Right hindlimb (tissue), 1 donor: ENCODE data around the gene RHOG.
"Not testable (repeated sequence)": the region's sequence is repeated elsewhere in the genome, so short reads cannot be mapped to it uniquely, and the experiment has no call there.

Source experiments
- DNase-seq: peaks from one replicate; pipeline ENCODE4 v3.0.0-alpha.2; 2018

RHOG gene

DNA sequence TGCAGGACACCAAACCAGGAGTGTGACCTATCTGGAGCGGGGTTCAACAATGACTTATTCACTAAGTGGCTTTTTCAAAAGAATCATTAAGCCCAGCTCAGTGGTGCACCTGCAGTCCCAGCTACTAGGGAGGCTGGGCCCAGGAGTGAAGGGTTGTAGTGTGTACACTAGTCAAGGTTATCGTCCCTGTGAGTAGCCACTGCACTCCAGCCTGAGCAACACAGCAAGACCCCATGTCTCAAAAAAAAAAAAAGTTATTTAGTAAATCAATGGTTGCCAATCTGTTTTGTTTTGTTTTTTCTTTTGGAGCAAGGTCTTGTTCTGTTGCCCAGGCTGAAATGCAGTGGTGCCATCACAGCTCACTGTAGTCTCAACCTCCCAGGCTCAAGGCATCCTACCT, 7.9 kb downstream of the RHOG start:
- DNase-seq: no peak

DNA sequence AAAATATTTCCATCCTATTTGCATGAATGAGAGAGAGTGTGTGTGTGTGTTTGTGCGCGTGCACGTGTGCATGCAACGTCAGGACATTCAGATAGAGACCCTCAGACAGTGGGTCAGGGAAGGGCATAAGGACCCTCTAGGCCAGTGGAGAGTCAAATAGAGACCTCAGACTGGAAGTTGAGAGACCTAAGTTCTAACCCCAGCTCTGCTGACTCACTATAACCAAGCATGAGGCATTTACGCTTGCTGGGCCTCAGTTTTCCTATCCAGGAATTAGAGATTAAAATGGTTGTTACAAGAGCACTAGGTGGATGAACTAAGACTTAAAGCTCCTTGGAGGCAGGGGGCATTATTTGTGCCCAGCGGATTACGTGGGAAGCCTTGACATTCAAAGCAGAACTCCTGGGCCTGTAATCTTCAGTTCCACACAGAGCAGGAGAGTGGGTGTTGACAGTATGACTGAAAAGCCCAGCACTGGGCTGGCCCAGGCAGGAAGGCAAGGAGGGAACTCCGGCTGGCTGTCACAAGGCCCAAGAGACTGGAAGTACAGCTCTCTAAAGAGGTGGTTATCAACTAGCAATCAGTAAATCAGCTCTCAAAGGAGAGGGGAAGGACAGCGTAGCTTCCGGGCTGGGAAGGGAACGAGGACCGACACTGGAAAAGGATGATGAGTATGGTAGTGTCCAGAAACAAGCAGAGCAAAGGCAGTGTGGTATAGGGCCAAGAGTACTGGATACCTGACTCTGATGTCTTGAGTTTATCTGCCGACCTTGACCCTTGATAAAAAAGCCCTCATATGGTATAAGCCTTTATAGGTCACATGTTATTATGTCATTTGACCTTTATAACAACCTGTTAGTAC, 9.2 kb downstream of the RHOG start:
- no peak for DNase-seq

DNA sequence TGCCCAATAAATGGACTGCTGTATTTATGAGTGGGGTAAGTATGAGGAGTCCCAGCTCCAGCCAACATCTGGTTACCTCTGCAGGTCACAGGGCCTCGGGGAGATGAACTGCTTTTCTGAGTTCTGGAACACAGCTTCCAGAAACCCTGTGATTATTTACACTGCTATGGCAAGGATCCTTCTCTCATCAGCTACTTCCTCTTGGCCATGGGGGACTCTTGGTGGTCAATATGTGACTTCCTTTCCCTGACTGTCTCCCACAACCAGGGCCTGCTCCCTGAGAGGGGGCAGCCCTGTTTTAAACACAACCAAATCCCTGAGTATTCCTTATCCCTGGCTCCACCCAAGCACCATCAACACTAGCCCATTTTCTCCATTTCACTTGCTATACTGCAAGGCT, 10.0 kb downstream of the RHOG start:
- no peak for DNase-seq

DNA sequence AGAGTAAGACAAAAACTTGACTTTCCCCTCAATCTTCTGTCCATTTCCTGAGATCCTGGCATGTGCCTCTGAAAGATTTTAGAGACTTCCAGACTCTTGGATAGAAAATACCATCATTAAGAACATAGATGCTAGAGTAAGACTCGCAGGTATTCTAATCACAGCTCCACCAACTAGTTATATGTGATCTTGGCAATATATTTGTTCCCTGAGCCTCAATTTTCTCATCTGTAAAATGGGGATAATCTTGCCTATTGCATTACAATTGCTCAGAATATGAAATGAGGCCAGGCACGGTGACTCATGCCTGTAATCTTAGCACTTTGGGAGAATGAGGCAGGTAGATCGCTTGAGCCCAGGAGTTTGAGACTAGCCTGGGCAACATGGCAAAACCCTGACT, 10.7 kb downstream of the RHOG start:
- DNase-seq: no peak

DNA sequence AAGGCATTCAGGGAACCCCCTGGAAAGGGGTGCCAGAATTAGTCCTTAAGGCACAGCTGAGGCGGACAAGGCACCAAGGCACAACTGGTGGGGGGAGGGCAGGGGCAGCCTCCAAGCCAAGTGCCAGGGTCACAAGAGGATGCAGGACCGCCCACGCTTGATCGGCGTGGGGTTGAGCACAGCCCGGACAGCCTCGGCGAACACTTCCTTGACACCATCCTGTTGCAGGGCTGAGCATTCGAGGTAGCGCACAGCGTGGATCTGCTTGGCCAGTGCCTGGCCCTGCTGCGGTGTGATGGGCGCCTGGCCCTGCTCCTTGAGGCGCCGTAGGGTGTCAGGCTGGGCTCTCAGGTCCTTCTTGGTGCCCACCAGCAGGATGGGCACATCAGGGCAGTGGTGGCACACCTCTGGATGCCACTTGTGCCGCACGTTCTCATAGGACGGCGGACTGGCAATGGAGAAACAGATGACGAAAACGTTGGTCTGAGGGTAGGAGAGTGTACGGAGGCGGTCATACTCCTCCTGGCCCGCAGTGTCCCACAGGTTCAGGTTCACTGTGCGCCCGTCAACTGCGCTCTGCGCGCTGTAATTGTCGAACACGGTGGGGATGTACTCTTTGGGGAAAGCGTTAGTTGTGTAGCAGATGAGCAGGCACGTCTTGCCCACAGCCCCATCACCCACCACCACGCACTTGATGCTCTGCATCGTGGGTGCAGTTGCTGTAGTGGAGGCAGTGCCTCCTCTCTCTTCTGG, 13.1 kb downstream of the RHOG start:
- DNase-seq: no peak

DNA sequence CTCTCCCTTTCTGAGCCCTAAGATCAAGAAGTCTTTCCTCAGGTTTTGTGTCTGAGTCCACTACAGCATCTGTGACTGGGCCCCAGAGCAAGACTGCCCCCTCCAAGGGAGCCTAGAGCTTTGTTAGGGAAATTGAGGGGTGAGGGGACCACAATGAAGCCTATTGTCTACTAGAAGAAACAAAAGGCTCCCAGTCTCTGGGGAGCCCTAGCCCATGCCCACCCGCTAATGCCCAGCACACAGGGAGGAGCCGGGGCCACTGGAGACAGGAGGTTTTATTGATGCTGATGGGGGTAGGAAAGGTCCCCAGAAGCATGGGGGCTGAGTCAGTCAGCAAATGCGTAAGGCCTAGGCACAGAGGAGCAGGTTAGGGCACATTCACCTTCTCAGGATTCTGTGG, 14.0 kb downstream of the RHOG start:
- no peak for DNase-seq

DNA sequence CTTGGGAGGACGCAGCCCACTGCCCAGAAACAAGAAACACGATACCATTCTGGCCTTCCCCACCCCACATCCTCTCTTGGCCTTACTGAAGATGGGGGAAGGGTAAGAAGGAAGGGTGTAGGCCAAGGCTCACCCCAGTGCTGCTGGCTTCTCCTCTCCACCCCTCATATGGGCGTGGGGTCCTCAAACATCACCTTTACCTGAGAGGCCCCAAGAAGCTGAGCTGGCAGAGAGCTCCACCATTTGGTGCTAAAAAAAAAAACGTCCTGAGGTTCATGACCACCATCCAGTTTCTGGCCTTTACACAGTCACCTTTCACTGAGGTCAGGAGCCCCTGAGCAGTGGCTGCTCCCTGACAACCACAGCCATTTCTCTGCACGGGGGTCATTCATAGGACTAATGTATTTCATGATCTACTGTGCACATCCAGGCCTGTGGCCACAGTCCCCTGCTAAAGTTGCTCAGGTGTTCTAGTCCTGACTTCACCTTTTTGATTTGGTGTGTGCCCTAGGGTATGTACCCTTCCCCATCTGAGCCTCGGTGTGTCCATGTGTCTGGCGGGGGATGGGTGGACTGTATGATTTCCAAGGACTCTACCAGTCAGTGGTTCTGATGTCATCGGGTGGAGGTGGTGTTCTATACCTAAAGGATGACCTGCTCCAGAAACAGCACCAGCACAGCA, 15.1 kb downstream of the RHOG start:
- no peak for DNase-seq

DNA sequence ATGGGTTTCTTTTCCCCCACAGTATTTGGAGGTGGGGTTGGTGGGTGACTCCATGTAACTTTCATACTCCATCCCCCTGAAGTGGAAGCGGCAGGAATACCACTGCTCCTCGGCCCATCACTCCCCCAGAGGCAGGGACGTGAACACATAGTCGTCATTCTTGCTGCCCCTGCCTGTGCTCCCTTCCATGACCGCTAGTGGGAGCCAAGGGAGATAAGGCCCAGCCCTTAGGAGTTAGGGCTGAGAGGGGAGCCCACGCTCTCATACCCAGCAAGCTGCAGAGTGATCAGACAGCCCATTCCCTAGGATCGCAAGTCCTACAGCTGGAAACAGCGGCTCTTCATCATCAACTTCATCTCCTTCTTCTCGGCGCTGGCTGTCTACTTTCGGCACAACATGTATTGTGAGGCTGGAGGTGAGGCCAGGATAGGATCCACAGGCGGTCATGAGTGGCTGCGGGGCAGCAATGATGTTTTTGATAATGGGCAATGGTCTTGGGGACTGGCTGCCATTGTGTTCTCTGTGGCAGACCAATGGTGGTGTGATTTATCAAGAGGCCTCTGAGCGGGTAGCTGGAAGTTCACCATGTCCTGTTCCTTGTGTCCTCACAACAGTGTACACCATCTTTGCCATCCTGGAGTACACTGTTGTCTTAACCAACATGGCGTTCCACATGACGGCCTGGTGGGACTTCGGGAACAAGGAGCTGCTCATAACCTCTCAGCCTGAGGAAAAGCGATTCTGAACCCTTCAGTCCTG, 15.9 kb downstream of the RHOG start:
- no peak for DNase-seq

DNA sequence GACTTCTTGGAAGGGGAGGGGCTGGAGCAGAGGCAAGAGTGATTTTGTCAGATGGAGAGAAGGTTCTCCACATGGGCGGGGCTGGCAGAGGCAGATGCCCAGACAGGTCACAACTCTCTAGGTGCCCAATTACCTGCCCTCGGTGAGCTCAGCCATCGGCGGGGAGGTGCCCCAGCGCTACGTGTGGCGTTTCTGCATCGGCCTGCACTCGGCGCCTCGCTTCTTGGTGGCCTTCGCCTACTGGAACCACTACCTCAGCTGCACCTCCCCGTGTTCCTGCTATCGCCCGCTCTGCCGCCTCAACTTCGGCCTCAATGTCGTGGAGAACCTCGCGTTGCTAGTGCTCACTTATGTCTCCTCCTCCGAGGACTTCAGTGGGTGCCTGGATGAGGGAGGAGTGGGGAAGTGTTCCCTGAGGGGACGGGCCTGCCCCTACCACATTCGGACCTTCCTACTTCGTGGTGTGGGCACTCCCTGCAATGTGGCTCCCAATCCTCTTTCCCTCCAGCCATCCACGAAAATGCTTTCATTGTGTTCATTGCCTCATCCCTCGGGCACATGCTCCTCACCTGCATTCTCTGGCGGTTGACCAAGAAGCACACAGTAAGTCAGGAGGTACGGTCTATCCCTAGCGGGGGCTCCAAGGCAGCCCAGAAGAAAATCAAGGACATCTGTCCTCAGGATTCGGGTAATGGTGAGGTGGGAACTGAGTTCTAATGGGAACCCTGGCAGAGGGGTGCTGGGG, 16.8 kb downstream of the RHOG start:
- no peak for DNase-seq

DNA sequence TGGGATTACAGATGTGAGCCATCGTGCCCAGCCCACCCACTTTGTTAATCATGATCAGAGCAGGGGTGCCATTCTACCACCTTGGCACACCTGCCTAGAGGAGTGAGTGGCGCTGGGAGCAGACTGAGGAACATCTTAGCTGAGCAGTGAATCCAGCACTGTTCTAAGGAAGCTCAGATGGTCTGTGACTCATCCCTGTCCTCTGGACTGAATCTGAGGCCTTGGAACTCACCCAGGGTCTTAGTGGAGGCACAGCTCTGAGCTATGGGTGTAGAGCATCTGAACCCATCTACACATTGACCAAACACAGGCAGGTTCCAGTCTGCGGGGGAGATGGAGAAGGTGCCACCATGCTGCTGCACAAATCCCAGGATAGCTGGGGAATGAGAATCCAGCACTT, 17.5 kb downstream of the RHOG start:
- DNase-seq: no peak

DNA sequence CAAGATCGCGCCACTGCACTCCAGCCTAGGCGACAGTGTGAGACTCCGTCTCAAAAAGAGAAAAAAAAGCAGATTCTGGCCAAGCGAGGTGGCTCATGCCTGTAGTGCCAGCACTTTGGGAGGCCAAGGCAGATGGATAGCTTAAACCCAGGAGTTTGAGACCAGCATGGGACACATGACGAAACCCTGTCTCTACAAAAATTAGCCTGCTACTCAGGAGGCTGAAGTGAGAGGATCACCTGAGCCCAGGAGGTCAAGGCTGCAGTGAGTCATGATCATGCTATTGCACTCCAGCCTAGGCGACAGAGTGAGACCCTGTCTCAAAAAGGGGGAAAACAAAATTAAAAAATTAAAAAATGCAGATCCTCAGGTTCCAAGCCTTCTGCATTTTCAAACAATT, 18.4 kb downstream of the RHOG start:
- no peak for DNase-seq

DNA sequence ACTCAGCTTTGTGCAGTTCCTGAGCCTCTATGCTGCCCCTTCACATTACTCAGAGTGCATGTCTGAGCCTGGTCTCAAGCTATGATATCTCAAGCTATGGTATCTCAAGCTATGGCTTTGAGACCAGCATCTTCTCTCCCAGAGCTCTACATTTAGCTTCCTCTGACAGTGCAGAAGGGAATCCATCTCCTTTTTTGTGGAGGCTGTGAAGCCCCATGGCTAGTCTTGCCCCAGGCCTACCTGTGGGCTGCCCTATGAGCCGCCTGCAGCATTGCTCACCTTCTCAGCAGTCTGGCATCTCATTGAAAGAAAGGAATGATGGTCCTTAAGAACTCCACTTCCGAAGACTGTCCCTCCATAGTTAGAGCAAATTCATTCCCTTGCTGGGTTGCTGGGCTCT, 19.8 kb downstream of the RHOG start:
- no peak for DNase-seq

DNA sequence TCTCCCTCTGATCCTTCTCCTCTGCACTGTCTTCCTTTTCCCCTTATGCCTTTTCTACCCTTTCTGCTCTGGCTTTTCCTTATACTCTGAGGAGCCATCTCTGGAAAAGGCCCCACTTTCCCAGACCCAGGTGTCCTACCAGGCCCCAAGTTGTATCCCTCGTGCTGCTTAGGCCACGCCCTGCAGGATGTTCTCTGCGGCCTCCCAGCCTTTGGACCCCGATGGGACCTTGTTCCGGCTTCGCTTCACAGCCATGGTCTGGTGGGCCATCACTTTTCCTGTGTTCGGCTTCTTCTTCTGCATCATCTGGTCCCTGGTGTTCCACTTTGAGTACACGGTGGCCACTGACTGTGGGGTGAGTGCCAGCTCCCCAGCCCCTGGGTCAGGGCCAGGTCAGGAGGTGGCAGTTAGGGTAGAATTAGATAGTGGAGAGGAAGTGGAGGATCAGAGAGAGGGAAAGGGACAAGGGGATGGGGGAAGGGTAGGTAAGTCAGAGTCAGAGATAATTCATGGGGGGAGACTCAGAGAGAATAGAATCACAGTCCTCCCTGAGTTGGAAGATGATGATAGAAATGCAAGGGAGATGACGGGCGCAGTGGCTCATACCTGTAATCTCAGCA, 23.5 kb downstream of the RHOG start:
- DNase-seq: no peak

DNA sequence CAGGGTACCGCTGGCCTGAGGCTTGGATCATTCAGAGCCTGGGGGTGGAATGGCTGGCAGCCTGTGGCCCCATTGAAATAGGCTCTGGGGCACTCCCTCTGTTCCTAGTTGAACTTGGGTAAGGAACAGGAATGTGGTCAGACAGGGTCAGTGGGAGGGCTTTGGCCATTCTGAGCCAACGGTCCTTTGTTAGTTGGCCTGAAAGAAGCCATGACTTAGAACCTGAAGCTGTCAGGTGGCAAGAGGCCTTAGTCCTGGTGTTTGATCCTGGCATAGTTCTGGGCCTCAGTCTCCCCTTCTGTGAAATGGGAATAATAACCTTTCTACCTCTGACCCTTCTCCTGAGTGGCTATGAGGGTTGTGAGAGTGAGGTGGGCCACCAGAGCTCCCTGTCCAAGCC, 24.1 kb downstream of the RHOG start:
- DNase-seq: no peak

DNA sequence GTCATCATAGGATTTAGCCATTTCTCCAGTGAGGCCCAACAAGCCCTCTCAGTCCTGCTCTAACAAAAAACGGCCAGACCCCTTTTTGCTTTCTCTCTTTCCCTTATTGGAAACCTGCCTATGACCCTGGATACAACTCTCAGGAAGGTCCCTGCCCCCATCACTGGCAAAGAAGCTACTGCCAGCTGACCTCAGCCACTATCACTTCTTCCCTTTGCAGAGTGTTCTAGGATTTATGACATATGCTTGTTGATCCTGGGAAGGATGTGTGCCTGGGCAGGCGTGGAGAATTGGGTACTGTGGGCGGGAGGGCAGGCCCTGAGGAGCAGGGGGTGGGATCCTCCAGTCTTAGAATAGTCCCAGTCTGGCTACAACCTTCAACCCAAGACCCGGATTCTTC, 24.9 kb downstream of the RHOG start:
- no peak for DNase-seq

DNA sequence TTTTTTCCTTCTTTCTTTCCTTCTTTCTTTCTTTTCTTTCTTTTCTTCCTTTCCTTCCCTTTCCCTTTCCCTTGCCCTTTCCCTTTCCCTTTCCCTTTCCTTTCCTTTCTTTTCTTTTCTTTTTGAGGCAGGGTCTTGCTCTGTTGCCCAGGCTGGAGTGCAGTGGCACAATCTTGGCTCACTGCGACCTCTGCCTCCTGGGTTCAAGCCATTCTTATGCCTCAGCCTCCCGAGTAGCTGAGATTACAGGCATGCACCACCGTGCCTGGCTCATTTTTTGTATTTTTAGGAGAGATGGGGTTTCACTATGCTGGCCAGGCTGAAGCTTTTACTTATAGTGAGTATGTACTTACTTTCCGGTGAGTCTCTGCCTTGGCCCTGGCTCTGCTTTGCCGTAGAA, 25.9 kb downstream of the RHOG start:
- not testable (repeated sequence) for DNase-seq

DNA sequence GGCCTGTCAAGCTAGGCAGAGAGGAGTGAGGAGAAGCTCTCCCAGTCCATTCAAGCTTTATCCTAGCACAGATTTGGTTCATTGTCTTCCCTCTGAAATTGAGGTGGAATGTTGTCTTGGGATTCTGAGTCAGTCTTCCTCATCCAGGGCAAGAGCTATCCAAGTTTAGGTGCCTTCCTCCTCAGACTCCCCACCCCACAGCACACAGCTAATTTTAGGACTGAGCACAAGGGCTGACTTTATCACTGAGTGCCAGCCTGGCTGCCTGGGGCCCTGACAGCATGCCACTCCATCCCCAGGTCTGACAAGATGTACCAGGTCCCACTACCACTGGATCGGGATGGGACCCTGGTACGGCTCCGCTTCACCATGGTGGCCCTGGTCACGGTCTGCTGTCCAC, 29.8 kb downstream of the RHOG start:
- no peak for DNase-seq

DNA sequence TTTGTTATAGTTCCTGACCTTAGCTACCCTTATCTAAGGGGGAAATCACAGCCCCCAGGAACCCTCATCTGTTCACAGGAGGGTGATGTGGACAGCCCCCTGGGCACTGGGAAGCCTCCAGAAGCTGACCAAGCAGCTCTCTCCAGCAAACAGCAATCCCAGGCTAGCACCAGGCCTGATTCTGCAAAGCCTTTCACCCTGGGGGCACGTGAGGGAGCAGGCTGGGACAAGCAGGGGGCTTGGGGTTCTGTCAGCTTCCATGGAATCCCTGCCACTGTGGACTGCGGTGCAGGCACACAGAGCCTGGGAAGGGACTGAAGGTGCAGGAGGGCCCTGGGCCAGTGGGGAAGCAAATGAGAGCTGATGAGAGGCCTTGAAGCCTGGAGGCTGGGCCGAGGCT, 30.3 kb downstream of the RHOG start:
- DNase-seq: no peak

DNA sequence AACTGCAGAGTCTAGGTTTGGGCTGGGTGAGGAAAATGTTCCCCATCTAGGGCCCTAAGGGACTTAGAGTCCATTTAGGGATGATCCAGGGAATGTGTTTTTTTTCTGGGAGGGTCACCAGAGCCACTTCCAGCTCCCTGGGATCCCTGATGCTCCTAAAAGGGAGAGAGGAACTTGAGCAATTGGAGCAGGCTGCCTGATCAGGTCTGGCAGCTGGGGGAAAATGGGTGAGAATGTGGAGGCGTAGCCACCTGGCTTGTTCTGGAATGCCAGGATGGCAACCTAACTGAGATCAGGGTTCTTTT, 31.2 kb downstream of the RHOG start:
- DNase-seq: no peak

DNA sequence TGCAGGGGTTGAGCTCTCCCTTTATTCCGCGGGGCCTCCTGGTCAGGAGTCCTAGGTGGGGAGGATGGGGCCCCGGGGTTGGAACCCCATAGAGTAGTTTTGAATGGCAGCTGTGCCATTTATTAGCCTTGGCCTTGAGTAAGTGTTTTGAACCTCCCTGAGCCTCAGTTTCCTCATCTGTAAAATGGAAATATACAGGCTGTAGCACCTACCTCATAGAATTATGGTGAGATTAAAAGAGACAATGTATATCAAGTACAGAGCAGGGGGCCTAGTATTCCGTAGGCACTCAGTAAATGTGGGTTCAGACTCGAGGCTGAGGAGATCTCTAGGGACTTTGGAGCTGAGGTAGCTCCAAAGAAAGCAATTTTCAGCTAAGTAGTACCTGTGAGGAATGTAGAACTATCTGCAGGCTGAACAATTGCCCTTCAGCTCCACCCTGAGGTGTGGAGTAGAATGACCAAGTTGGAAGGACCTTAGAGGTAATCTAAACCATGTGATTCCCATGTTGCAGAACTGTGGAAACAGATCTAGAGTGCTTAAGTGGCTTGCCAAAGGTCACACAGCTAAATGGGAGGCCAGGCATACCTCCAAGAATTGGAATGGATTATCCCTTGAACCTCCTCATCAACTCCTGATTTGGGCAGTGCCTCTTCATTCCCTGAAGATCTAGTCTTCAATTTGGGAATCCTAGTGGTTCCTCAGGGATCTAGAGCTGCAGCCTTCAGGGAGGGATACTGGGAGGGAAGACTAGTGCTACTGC, 31.7 kb downstream of the RHOG start:
- no peak for DNase-seq
